GM12873 (cell line): ENCODE results near the gene GNAO1.

Experiments used
- CTCF ChIP-seq: IDR thresholded peaks from 2 replicates; pipeline ENCODE4 v1.5.1; 2012; ENCODE audit warnings: low read depth, mild to moderate bottlenecking, moderate library complexity, low read length, control low read depth; ENCODE audit not compliant: insufficient read depth; ENCODE audit errors: missing control alignments

The GNAO1 gene

DNA sequence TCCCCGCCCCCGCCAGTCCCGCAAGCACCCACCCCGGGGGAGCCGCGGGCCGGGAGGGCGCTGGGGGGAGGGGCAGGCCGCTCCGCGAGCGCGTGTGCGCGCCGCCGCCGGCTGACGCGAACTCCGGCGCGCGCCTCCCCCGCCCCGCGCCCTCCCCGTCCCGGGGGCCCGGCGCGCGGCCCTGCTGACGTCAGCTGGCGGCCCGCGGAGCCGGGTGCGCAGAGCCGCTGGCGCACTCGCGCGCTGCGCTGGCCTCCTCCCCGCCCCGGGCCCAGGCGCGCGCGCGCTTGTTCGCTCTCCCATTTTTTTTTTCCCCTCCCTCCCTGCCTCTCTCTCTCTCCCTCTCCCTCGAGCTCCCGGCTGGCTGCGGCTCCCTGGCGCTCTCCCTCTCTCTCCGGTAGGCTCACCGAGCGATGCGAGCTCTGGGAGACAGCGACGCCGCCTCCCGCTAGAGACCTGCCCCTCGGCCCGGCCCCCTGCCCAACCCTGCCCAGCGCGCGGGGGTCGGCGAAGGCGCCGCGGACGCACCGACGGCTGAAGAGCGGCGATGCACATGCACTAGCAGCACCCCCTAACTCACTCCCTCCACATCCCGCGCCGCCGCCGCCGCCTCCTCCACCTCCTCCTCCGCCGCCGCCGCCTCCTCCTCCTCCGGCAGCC is at the start of gene GNAO1:
Gene GNAO1 (plus strand): TSS at position 334 of the 660 bp plus-strand sequence. CDS start 747 bp downstream, outside the sequence.
- TF ChIP-seq CTCF, result no peak

DNA sequence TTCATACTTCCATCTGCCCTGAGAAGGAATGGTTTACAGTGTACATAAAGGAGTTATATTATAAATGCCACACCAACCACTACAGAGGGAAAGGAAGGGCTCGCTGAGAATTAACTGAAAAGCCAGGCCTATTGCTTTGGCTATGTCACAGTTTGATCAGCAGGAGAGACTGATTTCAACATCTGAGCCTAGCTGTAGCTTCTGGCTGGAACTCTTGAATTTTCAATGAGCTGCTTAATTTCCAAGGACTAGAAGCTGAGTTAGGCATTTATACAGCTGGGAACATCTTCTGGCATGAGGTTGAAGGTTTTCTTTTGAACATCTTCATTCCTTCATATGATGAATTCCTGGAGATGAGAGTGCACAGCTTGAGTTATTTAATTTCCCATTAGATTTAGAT is 47.6 kb upstream of the GNAO1 start:
- TF ChIP-seq CTCF, result no peak

DNA sequence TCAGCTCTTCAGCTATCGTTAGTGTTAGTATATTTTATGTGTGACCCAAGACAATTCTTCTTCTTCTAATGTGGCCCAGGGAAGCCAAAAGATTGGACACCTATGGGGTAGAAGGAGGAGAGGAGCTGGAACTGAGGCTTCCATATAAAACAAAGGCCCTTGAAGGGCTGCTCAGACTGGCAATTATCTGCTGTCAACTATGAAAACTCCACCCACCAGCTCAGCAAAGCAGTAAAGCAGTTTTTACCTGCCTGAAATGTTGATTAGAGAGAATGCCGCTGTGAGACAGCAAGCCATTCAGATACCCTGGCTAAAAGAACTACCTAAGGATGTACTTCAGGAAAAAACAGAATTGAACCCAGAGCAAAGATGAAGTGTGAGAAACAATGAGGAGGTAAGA is 45.9 kb upstream of the GNAO1 start:
- TF ChIP-seq CTCF, result no peak

DNA sequence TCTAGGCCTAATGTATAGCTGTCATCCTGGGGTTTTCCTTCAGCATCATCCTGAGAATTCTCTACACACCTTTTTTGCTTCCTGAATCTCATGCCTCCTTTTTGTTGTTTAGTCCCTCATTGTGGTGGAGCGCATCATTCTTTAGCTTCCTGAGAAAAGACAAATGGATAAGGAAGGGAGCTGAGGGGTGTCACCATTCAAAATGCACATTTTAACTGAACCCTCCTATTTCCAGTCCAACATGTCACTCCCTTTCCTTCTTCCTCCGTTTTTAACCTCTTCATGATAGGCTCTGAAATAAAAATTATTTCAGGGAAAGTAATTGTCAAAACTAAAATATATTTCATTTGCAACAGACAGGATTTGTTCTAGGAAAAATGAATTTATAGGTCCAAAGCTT is 39.7 kb upstream of the GNAO1 start:
- no peak for TF ChIP-seq CTCF

DNA sequence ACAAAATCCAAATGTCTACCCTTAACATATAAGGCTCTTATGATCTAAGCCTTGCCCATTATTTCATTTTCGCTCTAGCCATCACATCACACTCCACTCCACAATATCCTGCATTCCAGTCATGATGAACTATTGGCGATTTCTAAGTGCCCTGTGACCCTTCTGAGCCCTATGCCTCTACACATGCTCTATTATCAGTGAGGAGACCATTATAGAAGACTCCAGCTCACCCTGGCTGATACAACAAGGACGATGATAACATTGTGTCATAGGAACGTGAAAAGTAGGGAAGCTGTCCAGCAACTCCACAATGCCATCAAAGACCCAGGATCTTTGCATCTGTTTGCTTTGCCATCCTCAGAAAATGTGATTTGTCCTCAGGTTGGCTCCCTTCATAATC is 29.6 kb upstream of the GNAO1 start:
- no peak for TF ChIP-seq CTCF

DNA sequence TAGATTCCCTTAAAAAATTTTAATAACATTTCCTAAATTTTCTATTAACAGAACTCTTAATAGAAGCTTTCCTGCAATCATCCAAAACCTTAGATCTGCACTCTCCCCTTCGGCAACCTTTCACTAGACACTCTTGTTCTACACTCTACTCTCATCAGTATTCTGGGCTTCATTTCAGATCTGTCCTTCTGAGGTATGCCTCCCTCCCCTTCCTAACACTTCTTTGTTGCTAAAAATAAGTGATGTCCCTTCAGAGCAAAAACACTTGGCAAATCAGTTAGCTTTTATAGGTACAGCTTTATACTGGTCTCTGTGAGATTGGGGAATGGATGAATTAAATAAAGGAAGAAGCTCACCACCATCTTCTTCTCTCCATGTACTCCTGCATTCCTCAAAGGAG is 28.2 kb upstream of the GNAO1 start:
- TF ChIP-seq CTCF, result no peak

GRCh38 chr16:56163938-56164337 is 27.4 kb upstream of the GNAO1 start:
- TF ChIP-seq CTCF, result no peak
